Epithelial cell of esophagus (primary cell): Measurements from ENCODE around the gene CXCR4.

Source experiments
- DNase-seq: peaks from one replicate; pipeline ENCODE4 v3.0.0; 2010; ENCODE audit warnings: low read depth
- H3K4me3 ChIP-seq: 2 replicates; pipeline ENCODE4 v1.5.1; 2011; ENCODE audit warnings: mild to moderate bottlenecking, low read length, control low read depth
- CTCF ChIP-seq: IDR thresholded peaks from 2 replicates; pipeline ENCODE4 v1.5.1; 2011; ENCODE audit warnings: low read depth, mild to moderate bottlenecking, low read length, control low read depth, inconsistent platforms; ENCODE audit not compliant: insufficient read depth; ENCODE audit errors: missing control alignments

Gene CXCR4

GRCh38 chr2:136132825-136133155 lies 14.8 kb upstream of the CXCR4 start:
- no peak overlapping the region for H3K4me3 ChIP-seq
- no peak for DNase-seq
- TF ChIP-seq CTCF, result no peak

GRCh38 chr2:136131961-136132824 lies 14.2 kb upstream of the CXCR4 start:
- H3K4me3 ChIP-seq, result no peak overlapping the region
- DNase-seq, result no peak
- no peak for TF ChIP-seq CTCF

- no peak overlapping the region for H3K4me3 ChIP-seq
- no peak for TF ChIP-seq CTCF
- DNase-seq, result no peak
These were observed 13.6 kb upstream of the CXCR4 start for GRCh38 chr2:136131484-136131960.

GRCh38 chr2:136130511-136130910 lies 12.6 kb upstream of the CXCR4 start:
- no peak for DNase-seq
- H3K4me3 ChIP-seq, result no peak overlapping the region
- no peak for TF ChIP-seq CTCF

- no peak for TF ChIP-seq CTCF
- DNase-seq, result no peak
- H3K4me3 ChIP-seq, result no peak overlapping the region
These were observed 12.1 kb upstream of the CXCR4 start for GRCh38 chr2:136130045-136130444.

GRCh38 chr2:136129601-136130000 lies 11.7 kb upstream of the CXCR4 start:
- no peak overlapping the region for H3K4me3 ChIP-seq
- no peak for TF ChIP-seq CTCF

GRCh38 chr2:136128905-136129304 lies 11.0 kb upstream of the CXCR4 start:
- no peak for TF ChIP-seq CTCF
- H3K4me3 ChIP-seq, result no peak overlapping the region
- no peak for DNase-seq

More at GRCh38 chr2:136129601-136130000, 11.7 kb upstream of the CXCR4 start:
- DNase-seq, result no peak
